ENCODE measurements around the gene TJP1.

GRCh38 chr15:29740692-29741311 is 81.5 kb downstream of the TJP1 start:
- TF ChIP-seq CTCF (optimal IDR thresholded peaks at IDR 0.05 in 1 of 3, IDR thresholded peaks at IDR 0.05 in 1 of 3, conservative IDR thresholded peaks at IDR 0.05 in 1 of 3; ENCODE audit: extremely low read depth in 1 of 3, insufficient read depth in 2 of 3, low read length in 3 of 3) (peak in 1 of 3 experiments; percentile 38), EZH2 (IDR thresholded peaks at IDR 0.05; ENCODE audit: low read length) (no peak)
